BJ (cell line): ENCODE data around the gene C17orf75. TPM values are rescaled to one million over a fixed set of nuclear protein-coding genes. Genes with fewer than 3 reads are reported as not detected.
"Not testable (repeated sequence)": the region's sequence is repeated elsewhere in the genome, so short reads cannot be mapped to it uniquely, and the experiment has no call there.

Experiments
- CTCF ChIA-PET: fragments of 350-600 bp; formaldehyde crosslinking; extraction: SDS; loops from one replicate; lab custom pipeline; 2021; ENCODE audit warnings: antibody characterized with exemption, inconsistent platforms; lab: Yijun Ruan, JAX
- POLR2A ChIA-PET: fragments of 300-600 bp; sonication (Branson Sonifier 250); formaldehyde crosslinking; extraction: SDS; loops from one replicate; lab custom pipeline; 2021; ENCODE audit warnings: antibody characterized with exemption; lab: Charles Lee
- DNase-seq: peaks from one replicate; pipeline ENCODE4 v3.0.0-alpha.2; 2011; ENCODE audit warnings: low read depth
- H3K27me3 ChIP-seq: 2 replicates; pipeline ENCODE4 v1.6.0; 2011; ENCODE audit warnings: low read length; ENCODE audit not compliant: control insufficient read depth, insufficient read depth
- H3K36me3 ChIP-seq: 2 replicates; pipeline ENCODE4 v1.5.1; 2011; ENCODE audit warnings: low read length; ENCODE audit not compliant: control insufficient read depth, insufficient read depth
- H3K4me3 ChIP-seq: 2 replicates; pipeline ENCODE4 v1.5.1; 2011; ENCODE audit warnings: low read depth, mild to moderate bottlenecking, control low read depth, low read length
- polyA plus RNA-seq: library from polyadenylated mRNA; depleted of rRNA; stranded (reverse); fragments of >200 nt; gene quantifications from 2 replicates; pipeline ENCODE4 v1.2.3, GENCODE V29; 2011
- TF ChIP-seq, protein P1 (sequence below): IDR thresholded peaks from 2 replicates; pipeline ENCODE4 v1.5.1; 2011; ENCODE audit warnings: low read depth, mild to moderate bottlenecking, control low read depth, inconsistent platforms, low read length, moderate library complexity; ENCODE audit not compliant: insufficient read depth

C17orf75 gene
- polyA plus RNA-seq, 1 experiment = 9.6 TPM

DNA sequence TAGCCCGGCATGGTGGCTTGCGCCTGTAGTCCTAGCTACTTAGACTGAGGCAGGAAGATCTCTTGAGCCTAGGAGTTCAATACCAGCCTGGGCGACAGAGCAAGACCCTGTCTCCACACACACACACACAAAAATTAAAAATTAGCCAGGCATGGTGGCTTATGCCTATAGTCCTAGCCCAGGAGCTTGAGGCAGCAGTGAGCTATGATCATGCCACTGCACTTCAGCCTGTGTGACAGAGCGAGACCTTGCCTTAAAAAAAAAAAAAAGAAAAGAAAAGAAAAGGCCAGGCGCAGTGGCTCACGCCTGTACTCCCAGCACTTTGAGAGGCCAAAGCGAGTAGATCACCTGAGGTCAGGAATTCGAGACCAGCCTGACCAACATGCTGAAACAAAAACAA, 23.9 kb downstream of the C17orf75 start:
- ChIA-PET CTCF (interaction anchor here (0.7 to 13.2 kb wide), 5 partner anchors 11 to 94 kb away, joined by 3 to 110 read pairs (median 3); no protein-coding TSS in a partner anchor), POLR2A (no interaction called here)
- no peak overlapping the region for H3K4me3 ChIP-seq
- H3K27me3 ChIP-seq = peaks cover 3% of the 10 kb centered on the region; the same call in 1 of the 2 replicates
- no peak for DNase-seq
- TF ChIP-seq, protein P1, sequence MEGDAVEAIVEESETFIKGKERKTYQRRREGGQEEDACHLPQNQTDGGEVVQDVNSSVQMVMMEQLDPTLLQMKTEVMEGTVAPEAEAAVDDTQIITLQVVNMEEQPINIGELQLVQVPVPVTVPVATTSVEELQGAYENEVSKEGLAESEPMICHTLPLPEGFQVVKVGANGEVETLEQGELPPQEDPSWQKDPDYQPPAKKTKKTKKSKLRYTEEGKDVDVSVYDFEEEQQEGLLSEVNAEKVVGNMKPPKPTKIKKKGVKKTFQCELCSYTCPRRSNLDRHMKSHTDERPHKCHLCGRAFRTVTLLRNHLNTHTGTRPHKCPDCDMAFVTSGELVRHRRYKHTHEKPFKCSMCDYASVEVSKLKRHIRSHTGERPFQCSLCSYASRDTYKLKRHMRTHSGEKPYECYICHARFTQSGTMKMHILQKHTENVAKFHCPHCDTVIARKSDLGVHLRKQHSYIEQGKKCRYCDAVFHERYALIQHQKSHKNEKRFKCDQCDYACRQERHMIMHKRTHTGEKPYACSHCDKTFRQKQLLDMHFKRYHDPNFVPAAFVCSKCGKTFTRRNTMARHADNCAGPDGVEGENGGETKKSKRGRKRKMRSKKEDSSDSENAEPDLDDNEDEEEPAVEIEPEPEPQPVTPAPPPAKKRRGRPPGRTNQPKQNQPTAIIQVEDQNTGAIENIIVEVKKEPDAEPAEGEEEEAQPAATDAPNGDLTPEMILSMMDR = no peak
- H3K36me3 ChIP-seq = no peaks in the 10 kb centered on the region

DNA sequence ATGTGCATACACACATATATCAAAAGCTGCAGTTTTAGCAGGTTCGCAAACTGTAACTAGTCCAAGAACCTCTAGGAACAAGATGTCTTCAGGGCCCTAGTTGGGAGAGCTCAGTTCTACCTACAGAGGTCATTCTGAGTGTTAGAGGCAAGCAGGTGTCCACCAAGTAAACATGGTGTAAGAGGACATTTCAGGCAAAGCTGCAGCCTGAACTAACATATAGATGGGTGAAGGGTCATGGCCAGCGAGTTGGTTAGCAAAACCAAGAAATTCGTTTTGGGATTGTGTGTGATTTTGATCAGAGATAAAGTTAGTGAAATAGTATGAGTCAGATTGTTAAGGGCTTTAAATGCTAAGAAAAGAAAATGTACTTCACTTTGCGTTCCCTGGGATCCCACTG, 24.6 kb downstream of the C17orf75 start:
- TF ChIP-seq, protein P1 = no peak
- no peak for DNase-seq
- ChIA-PET CTCF (interaction anchor here (13.2 kb wide), 1 partner anchor 64 kb away, joined by 110 read pairs; no protein-coding TSS in a partner anchor), POLR2A (no interaction called here)
- Histone ChIP-seq H3K27me3 (peaks cover 3% of the 10 kb centered on the region; the same call in 1 of the 2 replicates), H3K36me3 (no peaks in the 10 kb centered on the region), H3K4me3 (no peak overlapping the region)

DNA sequence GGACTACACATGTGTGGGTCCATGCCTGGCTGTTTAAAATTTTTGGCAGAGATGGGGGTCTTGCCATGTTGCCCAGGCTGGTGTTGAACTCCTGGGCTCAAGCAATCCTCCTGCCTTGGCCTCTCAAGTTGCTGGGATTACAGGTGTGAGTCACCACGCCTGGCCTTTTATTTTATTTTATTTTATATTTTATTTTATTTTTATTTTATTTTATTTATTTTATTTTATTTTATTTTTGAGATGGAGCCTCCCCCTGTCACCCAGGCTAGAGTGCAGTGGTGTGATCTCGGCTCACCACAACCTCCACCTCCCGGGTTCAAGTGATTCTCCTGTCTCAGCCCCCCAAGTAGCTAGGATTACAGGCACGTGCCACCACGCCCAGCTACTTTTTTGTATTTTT, 25.3 kb downstream of the C17orf75 start:
- POLR2A ChIA-PET, H3K4me3 ChIP-seq, DNase-seq, H3K36me3 ChIP-seq, H3K27me3 ChIP-seq: not testable (repeated sequence)
- CTCF ChIA-PET = interaction anchor here (1.2 to 13.2 kb wide), 2 partner anchors 63 to 87 kb away, joined by 4 to 110 read pairs; no protein-coding TSS in a partner anchor

DNA sequence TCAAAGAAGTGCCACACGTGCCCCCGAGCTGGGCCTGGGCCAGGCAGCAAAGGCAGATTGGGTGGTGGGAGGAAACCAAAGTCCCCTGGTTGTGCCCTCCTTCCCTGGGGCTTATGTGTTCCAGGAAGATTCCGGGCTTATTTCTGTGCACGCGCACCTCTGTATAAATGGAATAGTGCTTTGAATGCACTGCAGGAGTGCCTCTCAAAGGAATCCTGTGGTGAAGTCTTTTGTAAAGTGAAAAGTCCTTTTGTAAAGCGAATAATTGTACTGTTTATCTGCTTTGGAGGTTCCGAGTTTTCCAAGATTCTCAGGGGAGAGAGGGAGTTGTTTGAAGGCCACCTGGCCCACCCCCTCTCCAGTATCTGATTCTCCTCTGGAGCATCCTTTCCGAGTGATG, 26.8 kb downstream of the C17orf75 start:
- TF ChIP-seq, protein P1 = no peak
- no peaks in the 10 kb centered on the region for H3K36me3 ChIP-seq
- H3K27me3 ChIP-seq = peaks cover 3% of the 10 kb centered on the region; the same call in 1 of the 2 replicates
- ChIA-PET POLR2A (no interaction called here), CTCF (interaction anchor here (13.2 kb wide), 1 partner anchor 62 kb away, joined by 110 read pairs; no protein-coding TSS in a partner anchor)
- DNase-seq = no peak
- H3K4me3 ChIP-seq = no peak overlapping the region

DNA sequence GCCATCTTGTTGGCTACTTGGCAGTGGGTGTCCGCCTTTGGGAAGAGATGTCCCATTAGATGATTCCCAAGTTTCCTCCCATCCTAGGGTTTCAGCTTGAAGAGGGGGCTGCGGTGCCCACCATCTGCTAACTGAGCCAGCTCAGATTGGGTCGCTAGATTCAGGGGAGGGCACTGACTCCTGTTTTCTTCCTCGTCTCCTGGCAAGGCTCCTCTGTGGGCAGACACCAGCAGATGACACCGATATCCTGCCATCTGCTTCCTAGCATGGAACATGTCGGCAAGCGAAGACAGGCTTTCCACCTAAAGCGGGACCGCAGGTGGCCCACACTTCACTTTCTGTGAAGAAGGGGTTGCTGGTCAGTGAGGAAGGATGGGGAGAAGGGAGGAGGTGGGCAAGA, 27.3 kb downstream of the C17orf75 start:
- CTCF ChIA-PET = interaction anchor here (13.2 kb wide), 1 partner anchor 61 kb away, joined by 110 read pairs; no protein-coding TSS in a partner anchor
- POLR2A ChIA-PET = no interaction called here
- Histone ChIP-seq H3K4me3 (no peak overlapping the region), H3K36me3 (no peaks in the 10 kb centered on the region), H3K27me3 (peaks cover 3% of the 10 kb centered on the region; the same call in 1 of the 2 replicates)
- TF ChIP-seq, protein P1 = no peak
- DNase-seq = no peak
